ENCODE measurements around the gene USP43.

- TF ChIP-seq CTCF (IDR thresholded peaks at IDR 0.05; ENCODE audit: low read depth, low read length): no peak
- no peak for TF ChIP-seq EZH2phosphoT487 (IDR thresholded peaks at IDR 0.05; ENCODE audit: low read depth)
Measured at GRCh38 chr17:9676084-9676483, 30.8 kb downstream of the USP43 start.

Data from OCI-LY3 (cell line).